CD14-positive monocyte (primary cell): ENCODE data around the gene MORF4L1. TPM values are rescaled to one million over a fixed set of nuclear protein-coding genes. Genes with fewer than 3 reads are reported as not detected.

Experiments used
- DNase-seq, 3 donors: peaks; one replicate each; pipeline ENCODE4 v3.0.0-alpha.2; 2011 to 2022
- H2AFZ ChIP-seq: 2 replicates; pipeline ENCODE4 v1.6.0; 2012; ENCODE audit warnings: mild to moderate bottlenecking, low read depth, low read length, inconsistent platforms; ENCODE audit not compliant: insufficient read depth, poor library complexity, severe bottlenecking
- H3K27ac ChIP-seq, 2 donors: 1 replicate in 1 of 2; 2 replicates in 1 of 2; pipeline ENCODE4 v1.5.1; 2012 to 2013; ENCODE audit warnings: low read length in 2 of 2, control low read depth in 1 of 2, inconsistent platforms in 1 of 2, low read depth in 1 of 2, mild to moderate bottlenecking in 1 of 2
- H3K27me3 ChIP-seq, 2 donors: one replicate each; pipeline versions ENCODE4 v1.6.0 to v1.6.1; 2011 to 2013; ENCODE audit warnings: low read length in 2 of 2; ENCODE audit not compliant: control insufficient read depth in 2 of 2, insufficient read depth in 2 of 2
- H3K36me3 ChIP-seq, 2 donors: replicated peaks in 1 of 2; 1 replicate in 1 of 2; 2 replicates in 1 of 2; pipeline versions ENCODE4 v1.5.1 to v1.6.1; 2012 to 2013; ENCODE audit warnings: low read length in 2 of 2, control low read depth in 1 of 2, inconsistent platforms in 1 of 2, mild to moderate bottlenecking in 1 of 2; ENCODE audit not compliant: insufficient read depth in 2 of 2, control insufficient read depth in 1 of 2
- H3K4me1 ChIP-seq, 2 donors: 1 replicate in 1 of 2; 2 replicates in 1 of 2; pipeline versions ENCODE4 v1.5.1 to v1.6.1; 2012 to 2013; ENCODE audit warnings: low read length in 2 of 2, control low read depth in 1 of 2, inconsistent platforms in 1 of 2, mild to moderate bottlenecking in 1 of 2, moderate library complexity in 1 of 2; ENCODE audit not compliant: insufficient read depth in 2 of 2, control insufficient read depth in 1 of 2
- H3K4me2 ChIP-seq: replicated peaks from 2 replicates; pipeline ENCODE3; 2012; ENCODE audit warnings: low read length, moderate library complexity, mild to moderate bottlenecking; ENCODE audit not compliant: poor library complexity, severe bottlenecking; ENCODE audit errors: extremely low read depth
- H3K4me3 ChIP-seq, 3 experiments: fragments of 200-600 bp in 1 of 3; sonication (generic) in 1 of 3; replicated peaks in 1 of 3; 1 replicate in 2 of 3; 2 replicates in 1 of 3; pipeline ENCODE4 v1.5.1; 2011 to 2013; ENCODE audit warnings: low read length in 3 of 3, mild to moderate bottlenecking in 3 of 3, control low read depth in 2 of 3, low read depth in 2 of 3, inconsistent platforms in 1 of 3, moderate library complexity in 1 of 3
- H3K79me2 ChIP-seq: 2 replicates; pipeline ENCODE4 v1.6.0; 2012; ENCODE audit warnings: mild to moderate bottlenecking, control low read depth, inconsistent platforms, low read length, moderate library complexity; ENCODE audit not compliant: insufficient read depth
- H3K9ac ChIP-seq: 2 replicates; pipeline ENCODE4 v1.6.0; 2017; ENCODE audit warnings: low read length, mild to moderate bottlenecking; ENCODE audit not compliant: insufficient read depth, poor library complexity, severe bottlenecking
- H3K9me3 ChIP-seq, 2 donors: replicated peaks in 1 of 2; 1 replicate in 1 of 2; 2 replicates in 1 of 2; pipeline versions ENCODE4 v1.5.1 to v1.6.1; 2012 to 2013; ENCODE audit warnings: low read length in 2 of 2, control low read depth in 1 of 2; ENCODE audit not compliant: control insufficient read depth in 1 of 2, insufficient read depth in 1 of 2
- H4K20me1 ChIP-seq: 2 replicates; pipeline ENCODE4 v1.6.0; 2012; ENCODE audit warnings: mild to moderate bottlenecking, low read length, control low read depth, moderate library complexity; ENCODE audit not compliant: insufficient read depth
- H3K27ac Mint-ChIP-seq, 7 donors: one replicate each; pipeline ENCODE4 v1.8.0; 2020; ENCODE audit warnings: mild to moderate bottlenecking in 7 of 7, mixed read lengths in 7 of 7, moderate library complexity in 6 of 7, inconsistent platforms in 2 of 7
- H3K27me3 Mint-ChIP-seq, 3 donors: one replicate each; pipeline ENCODE4 v1.8.0; 2021 to 2022; ENCODE audit warnings: low read depth in 3 of 3, mild to moderate bottlenecking in 3 of 3, mixed read lengths in 3 of 3, moderate library complexity in 3 of 3, inconsistent platforms in 1 of 3
- H3K36me3 Mint-ChIP-seq, 2 donors: one replicate each; pipeline ENCODE4 v1.8.0; 2020; ENCODE audit warnings: mixed read lengths in 2 of 2, inconsistent platforms in 1 of 2, mild to moderate bottlenecking in 1 of 2
- H3K4me1 Mint-ChIP-seq: one replicate; pipeline ENCODE4 v1.8.0; 2020; ENCODE audit warnings: mild to moderate bottlenecking, mixed read lengths
- H3K4me3 Mint-ChIP-seq, 2 donors: one replicate each; pipeline ENCODE4 v1.8.0; 2020; ENCODE audit warnings: mild to moderate bottlenecking in 2 of 2, mixed read lengths in 2 of 2, moderate library complexity in 1 of 2
- H3K9me3 Mint-ChIP-seq, 7 donors: one replicate each; pipeline ENCODE4 v1.8.0; 2020 to 2022; ENCODE audit warnings: mixed read lengths in 7 of 7, mild to moderate bottlenecking in 6 of 7, moderate library complexity in 6 of 7, inconsistent platforms in 2 of 7
- CTCF ChIP-seq: fragments of 200-600 bp; IDR thresholded peaks from one replicate; pipeline ENCODE4 v1.8.0; 2022; ENCODE audit warnings: antibody characterized with exemption, mild to moderate bottlenecking
- WGBS: methylation state at CpG from one replicate; pipeline ENCODE4 v1.1.5; 2013; ENCODE audit warnings: missing lambda C conversion rate; ENCODE audit not compliant: insufficient coverage; 5-methylcytosine and 5-hydroxymethylcytosine counted together
- intact Hi-C, 2 donors: fragments of 100-400 bp; cut with micrococcal nuclease; formaldehyde crosslinking; loops; one replicate each; pipeline versions ENCODE4 v1.15.0 to v1.15.1; 2023
- polyA plus RNA-seq, 3 donors: library from polyadenylated mRNA; depleted of rRNA in 1 of 3; unstranded in 2 of 3; stranded (reverse) in 1 of 3; fragments of 300-500 nt in 2 of 3; fragments of >200 nt in 1 of 3; fragmentation: Illumina TruSeq in 2 of 3; gene quantifications; 1 replicate in 2 of 3; 2 replicates in 1 of 3; pipeline ENCODE4 v1.2.3, GENCODE V29; 2012 to 2021

The MORF4L1 gene
- polyA plus RNA-seq, 3 donors = 191 to 242 (median 224) TPM

GRCh38 chr15:78909791-78910228, 37.1 kb downstream of the MORF4L1 start:
- Histone ChIP-seq H3K36me3 (peaks cover 23 to 50% of the 10 kb centered on the region in 2 donors), H3K4me1 (peaks cover 56 to 63% of the 10 kb centered on the region in 2 donors), H3K4me2 (no peak overlapping the region), H3K4me3 (no peak overlapping the region), H3K27me3 (no peaks in the 10 kb centered on the region), H2AFZ (no peak overlapping the region), H4K20me1 (peaks cover 76% of the 10 kb centered on the region), H3K9ac (no peak overlapping the region), H3K9me3 (no peaks in the 10 kb centered on the region), H3K79me2 (peaks cover 32% of the 10 kb centered on the region), H3K27ac (peak overlapping the region; percentile 2 to 68)
- H3K27ac Mint-ChIP-seq = peak overlapping the region; percentile 70 to 90 (median 79)
- DNase-seq = peak; percentile 27 to 56 (median 54)
- peaks cover 63% of the 10 kb centered on the region for H3K4me1 Mint-ChIP-seq
- no peak overlapping the region for H3K4me3 Mint-ChIP-seq
- peak; percentile 88 for TF ChIP-seq CTCF
- no peaks in the 10 kb centered on the region for H3K27me3 Mint-ChIP-seq
- no peaks in the 10 kb centered on the region for H3K9me3 Mint-ChIP-seq
- intact Hi-C loops = loop anchor here (2.0 to 5.0 kb wide), 5 partner anchors 92 to 272 kb away; no protein-coding TSS in a partner anchor
- 66% methylated on average over 5 of the region's 5 CpGs for WGBS
- H3K36me3 Mint-ChIP-seq = peaks cover 53 to 74% of the 10 kb centered on the region in 2 donors

DNA sequence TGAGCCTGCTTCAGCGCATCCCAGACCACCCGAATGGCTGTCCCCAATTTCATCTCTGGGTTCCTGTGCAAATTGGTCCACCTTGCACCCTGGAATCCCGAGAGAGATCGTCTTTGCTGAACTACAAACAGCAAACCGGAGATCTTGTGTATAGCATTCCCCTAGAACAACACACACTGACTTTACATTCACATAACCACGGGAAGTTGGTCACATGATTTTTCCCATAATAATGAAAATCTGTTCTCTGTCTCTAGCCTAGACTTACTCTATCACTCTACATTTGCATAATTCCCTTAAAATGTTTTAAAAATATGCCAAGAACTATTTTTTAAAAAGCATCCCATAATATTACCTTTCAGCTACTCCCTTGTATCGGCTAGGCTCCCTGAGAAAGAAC, 37.6 kb downstream of the MORF4L1 start:
- no peak overlapping the region for H3K9ac ChIP-seq
- Mint-ChIP-seq H3K27ac (peak overlapping the region; percentile 70 to 90 (median 79)), H3K4me3 (no peak overlapping the region), H3K36me3 (peaks cover 48 to 69% of the 10 kb centered on the region in 2 donors), H3K4me1 (peaks cover 68% of the 10 kb centered on the region), H3K9me3 (no peaks in the 10 kb centered on the region), H3K27me3 (no peaks in the 10 kb centered on the region)
- peaks cover 20 to 46% of the 10 kb centered on the region in 2 donors for H3K36me3 ChIP-seq
- peak overlapping the region in 1 of 3 experiments; percentile 27 for H3K4me3 ChIP-seq
- H3K4me2 ChIP-seq = peak overlapping the region; percentile 19
- peak overlapping the region; percentile 44 to 68 for H3K27ac ChIP-seq
- 88% methylated on average over 7 of the region's 7 CpGs for WGBS
- TF ChIP-seq CTCF = no peak
- H2AFZ ChIP-seq = no peak overlapping the region
- H3K9me3 ChIP-seq = no peaks in the 10 kb centered on the region
- intact Hi-C loops = loop anchor here in 1 of 2 donors (5.0 kb wide), 2 partner anchors 97 to 272 kb away; no protein-coding TSS in a partner anchor
- H3K4me1 ChIP-seq = peaks cover 60 to 67% of the 10 kb centered on the region in 2 donors
- H4K20me1 ChIP-seq = peaks cover 72% of the 10 kb centered on the region
- H3K79me2 ChIP-seq = peaks cover 32% of the 10 kb centered on the region
- DNase-seq = no peak
- H3K27me3 ChIP-seq = no peaks in the 10 kb centered on the region
